IgD-negative memory B cell (primary cell): ENCODE results near the gene DRAXIN. TPM values are rescaled to one million over a fixed set of nuclear protein-coding genes. Genes with fewer than 3 reads are reported as not detected.

Source experiments
- H3K27ac Mint-ChIP-seq, 3 donors: one replicate each; pipeline ENCODE4 v1.8.0; 2020 to 2022; ENCODE audit warnings: mild to moderate bottlenecking in 3 of 3, mixed read lengths in 3 of 3, moderate library complexity in 1 of 3
- H3K27me3 Mint-ChIP-seq: one replicate; pipeline ENCODE4 v1.8.0; 2021; ENCODE audit warnings: mixed read lengths
- H3K36me3 Mint-ChIP-seq: one replicate; pipeline ENCODE4 v1.8.0; 2020; ENCODE audit warnings: mild to moderate bottlenecking, mixed read lengths
- H3K4me1 Mint-ChIP-seq, 3 donors: one replicate each; pipeline ENCODE4 v1.8.0; 2020 to 2022; ENCODE audit warnings: mixed read lengths in 3 of 3, mild to moderate bottlenecking in 1 of 3
- H3K4me3 Mint-ChIP-seq, 4 donors: one replicate each; pipeline ENCODE4 v1.8.0; 2020 to 2022; ENCODE audit warnings: mild to moderate bottlenecking in 4 of 4, mixed read lengths in 4 of 4, moderate library complexity in 3 of 4
- H3K9me3 Mint-ChIP-seq, 3 donors: one replicate each; pipeline ENCODE4 v1.8.0; 2020 to 2021; ENCODE audit warnings: mixed read lengths in 3 of 3, mild to moderate bottlenecking in 1 of 3
- polyA plus RNA-seq: library from polyadenylated mRNA; unstranded; fragments of 300-500 nt; fragmentation: Illumina TruSeq; gene quantifications from one replicate; pipeline ENCODE4 v1.2.3, GENCODE V29; 2021

The DRAXIN gene
- polyA plus RNA-seq, 1 donor from 2014 or later: 0.13 TPM

DNA sequence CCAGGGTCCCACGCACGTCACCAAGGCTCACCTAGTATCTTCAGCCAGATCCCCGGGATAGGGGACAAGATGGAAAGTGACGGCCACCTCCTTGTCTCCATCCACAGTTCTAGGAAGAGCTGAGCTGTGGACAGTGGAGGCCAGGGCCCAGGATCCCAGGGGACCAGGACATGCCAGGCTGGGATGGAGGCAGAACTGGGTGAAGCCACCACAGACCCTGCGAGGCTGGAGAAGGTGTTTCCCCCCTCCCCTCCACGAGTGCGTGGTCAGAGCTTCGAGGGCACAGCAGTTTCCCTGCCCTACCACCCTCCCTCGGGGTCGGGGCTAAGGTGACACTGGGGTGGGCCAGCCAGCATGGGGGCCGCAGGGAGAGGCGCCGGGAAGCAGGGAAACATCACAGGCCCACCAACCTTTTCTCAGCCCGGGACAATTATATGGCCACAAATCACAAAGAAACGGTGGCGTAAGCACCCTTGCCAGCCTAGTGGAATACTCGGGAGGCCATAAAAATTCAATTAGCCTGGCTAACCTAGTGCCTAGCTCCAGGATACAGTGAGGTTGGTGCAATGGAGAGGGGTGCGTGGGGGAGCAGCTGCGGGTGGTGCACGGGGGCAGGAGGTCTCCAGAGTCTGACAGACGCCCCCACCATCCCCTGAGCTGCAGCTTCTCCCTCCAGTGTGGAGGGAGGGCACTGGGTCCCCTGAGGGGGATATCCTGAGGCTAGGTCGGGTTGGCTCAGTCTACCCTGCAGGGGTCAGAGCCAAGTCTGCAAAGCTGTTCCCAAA, 13.4 kb downstream of the DRAXIN start:
- Mint-ChIP-seq H3K27me3 (peaks cover 13% of the 10 kb centered on the region), H3K9me3 (peaks cover 0 to 1% (median 0%) of the 10 kb centered on the region in 3 donors), H3K36me3 (no peaks in the 10 kb centered on the region), H3K4me1 (no peaks in the 10 kb centered on the region), H3K27ac (no peak overlapping the region), H3K4me3 (no peak overlapping the region)

DNA sequence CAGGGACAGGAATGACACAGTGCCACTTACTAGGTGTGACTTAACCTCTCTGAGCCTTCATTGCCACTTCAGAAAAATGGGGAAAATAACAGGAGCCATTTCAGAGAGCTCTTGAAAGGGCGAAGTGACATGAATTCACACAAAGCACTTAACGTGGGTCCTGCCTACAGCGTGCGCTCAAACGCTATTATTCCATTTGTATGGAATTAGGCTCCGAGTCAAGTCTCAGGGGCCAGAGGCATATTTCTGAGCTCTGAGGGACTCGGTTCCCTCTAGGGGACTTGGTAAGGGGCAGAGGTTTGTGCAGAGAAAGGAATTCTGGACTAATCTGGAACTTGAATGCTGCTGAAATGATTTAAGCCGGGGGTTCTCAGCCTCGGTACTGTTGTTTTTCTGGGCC, 14.1 kb downstream of the DRAXIN start:
- Mint-ChIP-seq H3K36me3 (no peaks in the 10 kb centered on the region), H3K27me3 (peaks cover 13% of the 10 kb centered on the region), H3K27ac (no peak overlapping the region), H3K4me1 (no peaks in the 10 kb centered on the region), H3K9me3 (peaks cover 0 to 2% (median 0%) of the 10 kb centered on the region in 3 donors), H3K4me3 (no peak overlapping the region)

DNA sequence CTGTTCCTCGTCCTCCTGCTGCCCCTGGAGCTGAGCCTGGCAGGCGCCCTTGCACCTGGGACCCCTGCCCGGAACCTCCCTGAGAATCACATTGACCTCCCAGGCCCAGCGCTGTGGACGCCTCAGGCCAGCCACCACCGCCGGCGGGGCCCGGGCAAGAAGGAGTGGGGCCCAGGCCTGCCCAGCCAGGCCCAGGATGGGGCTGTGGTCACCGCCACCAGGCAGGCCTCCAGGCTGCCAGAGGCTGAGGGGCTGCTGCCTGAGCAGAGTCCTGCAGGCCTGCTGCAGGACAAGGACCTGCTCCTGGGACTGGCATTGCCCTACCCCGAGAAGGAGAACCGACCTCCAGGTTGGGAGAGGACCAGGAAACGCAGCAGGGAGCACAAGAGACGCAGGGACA, 14.8 kb downstream of the DRAXIN start:
- no peak overlapping the region for H3K4me3 Mint-ChIP-seq
- no peak overlapping the region for H3K27ac Mint-ChIP-seq
- H3K9me3 Mint-ChIP-seq: peaks cover 0 to 2% (median 0%) of the 10 kb centered on the region in 3 donors
- H3K36me3 Mint-ChIP-seq: no peaks in the 10 kb centered on the region
- H3K27me3 Mint-ChIP-seq: peaks cover 13% of the 10 kb centered on the region
- H3K4me1 Mint-ChIP-seq: no peaks in the 10 kb centered on the region

DNA sequence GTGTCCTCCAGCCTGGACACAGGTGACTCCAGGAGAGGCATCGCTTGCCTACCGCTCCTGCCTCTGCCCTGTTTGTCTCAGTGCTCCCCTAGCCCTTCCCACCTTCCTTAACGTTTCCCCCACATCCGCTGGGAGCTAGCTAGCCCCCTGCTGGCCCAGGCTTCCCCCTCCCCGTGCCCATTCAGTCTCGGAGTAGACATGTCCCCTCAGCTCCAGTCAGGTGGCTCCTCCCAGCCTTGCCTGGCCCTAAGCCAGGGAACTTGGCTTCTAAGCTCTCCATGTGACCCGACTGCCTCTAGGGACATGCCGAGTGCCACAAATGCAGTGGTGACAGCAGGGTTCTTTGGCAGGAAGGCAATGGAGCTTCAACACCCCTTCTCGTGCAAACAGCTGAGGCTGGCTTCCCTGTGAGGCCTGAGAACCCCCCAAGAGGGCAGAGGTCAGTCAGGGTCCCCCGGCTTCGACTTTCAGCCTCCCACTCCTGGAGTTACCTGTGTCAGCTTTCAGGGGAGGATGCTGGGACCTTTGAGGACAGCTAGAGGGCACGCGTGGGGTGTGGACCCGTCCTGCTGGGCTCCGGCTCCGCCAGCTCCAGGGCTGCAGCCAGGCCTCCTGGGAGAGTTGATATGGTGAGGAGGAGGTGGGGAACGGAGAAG, 16.2 kb downstream of the DRAXIN start:
- no peak overlapping the region for H3K27ac Mint-ChIP-seq
- no peaks in the 10 kb centered on the region for H3K36me3 Mint-ChIP-seq
- peaks cover 13% of the 10 kb centered on the region for H3K27me3 Mint-ChIP-seq
- no peak overlapping the region for H3K4me3 Mint-ChIP-seq
- H3K4me1 Mint-ChIP-seq: no peaks in the 10 kb centered on the region
- H3K9me3 Mint-ChIP-seq: peaks cover 0 to 2% (median 0%) of the 10 kb centered on the region in 3 donors

DNA sequence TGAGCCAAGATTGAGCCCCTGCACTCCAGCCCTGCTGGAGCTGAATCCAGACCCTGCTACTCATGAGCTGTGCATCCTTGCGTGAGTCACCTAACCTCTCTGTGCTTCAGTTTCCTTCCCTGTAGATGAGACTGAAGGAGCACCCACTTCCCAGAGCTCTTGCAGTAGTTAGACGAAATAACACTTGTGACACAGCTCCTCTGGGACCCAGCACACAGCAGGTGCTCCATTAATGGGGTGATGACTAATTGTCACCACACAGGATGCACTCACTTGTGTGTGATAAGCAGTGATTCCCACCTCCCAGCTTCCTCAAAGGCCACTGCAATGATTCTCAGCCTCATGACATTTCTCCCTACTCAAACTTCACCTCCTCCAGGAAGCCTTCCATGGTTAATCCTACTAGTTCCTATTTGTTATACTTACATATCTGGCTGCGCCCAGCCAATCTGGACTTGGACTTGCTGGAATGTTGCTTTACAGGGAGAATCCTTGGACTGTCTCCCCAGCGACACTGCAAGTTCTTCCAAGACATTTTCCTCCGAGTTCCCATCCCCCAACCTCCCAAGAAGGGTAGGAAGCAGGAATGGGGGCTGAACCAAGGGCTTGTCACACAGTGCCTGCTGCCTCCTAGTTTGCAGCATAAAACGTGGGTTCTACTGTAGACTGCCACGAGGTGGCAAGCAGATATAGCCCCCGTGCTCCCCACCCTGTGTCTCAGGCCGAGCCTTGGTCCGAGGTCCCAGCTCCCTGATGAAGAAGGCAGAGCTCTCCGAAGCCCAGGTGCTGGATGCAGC, 17.2 kb downstream of the DRAXIN start:
- Mint-ChIP-seq H3K9me3 (peaks cover 0 to 2% (median 0%) of the 10 kb centered on the region in 3 donors), H3K27ac (no peak overlapping the region), H3K4me1 (no peaks in the 10 kb centered on the region), H3K4me3 (no peak overlapping the region), H3K36me3 (no peaks in the 10 kb centered on the region), H3K27me3 (peaks cover 8% of the 10 kb centered on the region)

DNA sequence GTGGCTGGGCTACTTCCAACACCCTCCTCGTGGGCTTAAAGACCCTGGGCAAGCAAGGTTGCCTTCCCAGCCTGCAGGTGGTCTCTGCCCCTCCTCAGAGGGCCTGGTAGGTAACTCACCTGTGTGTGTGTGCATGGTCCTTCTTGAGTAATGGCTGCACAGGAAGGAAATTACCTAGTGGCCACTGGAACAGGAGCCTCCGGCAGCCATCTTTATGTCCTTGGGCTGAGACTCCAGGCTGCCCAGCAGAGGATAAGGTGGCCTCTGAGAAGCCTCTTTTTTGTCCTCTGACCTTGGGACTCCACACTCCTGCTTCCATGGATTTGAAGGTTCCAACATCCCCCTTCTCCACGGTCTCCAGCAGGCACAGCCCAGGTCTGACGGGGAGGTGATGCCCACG, 20.0 kb downstream of the DRAXIN start:
- no peaks in the 10 kb centered on the region for H3K36me3 Mint-ChIP-seq
- H3K9me3 Mint-ChIP-seq: peaks cover 0 to 2% (median 0%) of the 10 kb centered on the region in 3 donors
- H3K4me1 Mint-ChIP-seq: peaks cover 0 to 3% (median 0%) of the 10 kb centered on the region in 3 donors
- H3K4me3 Mint-ChIP-seq: no peak overlapping the region
- H3K27me3 Mint-ChIP-seq: peaks cover 8% of the 10 kb centered on the region
- H3K27ac Mint-ChIP-seq: no peak overlapping the region

DNA sequence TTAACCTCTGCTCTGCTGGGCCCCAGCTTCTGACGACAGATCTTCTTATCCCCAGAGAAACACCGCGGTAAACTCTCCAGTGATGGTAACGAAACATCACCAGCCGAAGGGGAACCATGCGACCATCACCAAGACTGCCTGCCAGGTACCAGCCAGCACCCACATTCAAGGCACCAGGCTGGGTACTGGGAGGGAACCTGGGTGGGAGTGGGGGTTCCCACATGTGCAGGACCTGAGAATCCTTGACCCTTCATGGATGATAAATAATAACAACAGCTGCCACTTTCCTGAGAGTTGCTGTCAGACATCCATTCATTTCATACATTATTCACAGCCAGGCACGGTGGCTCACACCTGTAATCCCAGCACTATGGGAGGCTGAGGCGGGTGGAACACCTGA, 20.8 kb downstream of the DRAXIN start:
- Mint-ChIP-seq H3K36me3 (no peaks in the 10 kb centered on the region), H3K4me1 (peaks cover 0 to 3% (median 0%) of the 10 kb centered on the region in 3 donors), H3K27me3 (peaks cover 6% of the 10 kb centered on the region), H3K4me3 (no peak overlapping the region), H3K9me3 (peaks cover 0 to 2% (median 0%) of the 10 kb centered on the region in 3 donors), H3K27ac (no peak overlapping the region)

DNA sequence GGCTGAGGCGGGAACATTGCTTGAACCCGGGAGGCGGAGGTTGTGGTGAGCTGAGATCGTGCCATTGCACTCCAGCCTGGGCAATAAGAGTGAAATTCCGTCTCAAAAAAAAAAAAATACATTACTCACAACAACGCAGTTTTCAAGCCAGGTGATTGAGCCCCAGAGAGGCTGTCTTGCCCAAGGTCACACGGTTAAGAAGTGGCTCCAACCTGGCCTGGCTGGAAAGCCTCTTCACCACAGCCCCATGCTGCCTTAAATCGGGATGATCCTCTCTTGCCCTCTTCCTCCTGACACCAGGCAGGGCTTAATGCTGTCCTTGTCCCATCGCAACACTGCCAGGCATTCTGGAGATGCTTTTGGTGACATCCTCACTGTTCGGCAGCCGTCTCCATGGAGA, 21.6 kb downstream of the DRAXIN start:
- peaks cover 0 to 3% (median 0%) of the 10 kb centered on the region in 3 donors for H3K4me1 Mint-ChIP-seq
- H3K4me3 Mint-ChIP-seq: no peak overlapping the region
- no peaks in the 10 kb centered on the region for H3K36me3 Mint-ChIP-seq
- no peak overlapping the region for H3K27ac Mint-ChIP-seq
- H3K9me3 Mint-ChIP-seq: peaks cover 0 to 2% (median 0%) of the 10 kb centered on the region in 3 donors
- H3K27me3 Mint-ChIP-seq: peaks cover 6% of the 10 kb centered on the region

DNA sequence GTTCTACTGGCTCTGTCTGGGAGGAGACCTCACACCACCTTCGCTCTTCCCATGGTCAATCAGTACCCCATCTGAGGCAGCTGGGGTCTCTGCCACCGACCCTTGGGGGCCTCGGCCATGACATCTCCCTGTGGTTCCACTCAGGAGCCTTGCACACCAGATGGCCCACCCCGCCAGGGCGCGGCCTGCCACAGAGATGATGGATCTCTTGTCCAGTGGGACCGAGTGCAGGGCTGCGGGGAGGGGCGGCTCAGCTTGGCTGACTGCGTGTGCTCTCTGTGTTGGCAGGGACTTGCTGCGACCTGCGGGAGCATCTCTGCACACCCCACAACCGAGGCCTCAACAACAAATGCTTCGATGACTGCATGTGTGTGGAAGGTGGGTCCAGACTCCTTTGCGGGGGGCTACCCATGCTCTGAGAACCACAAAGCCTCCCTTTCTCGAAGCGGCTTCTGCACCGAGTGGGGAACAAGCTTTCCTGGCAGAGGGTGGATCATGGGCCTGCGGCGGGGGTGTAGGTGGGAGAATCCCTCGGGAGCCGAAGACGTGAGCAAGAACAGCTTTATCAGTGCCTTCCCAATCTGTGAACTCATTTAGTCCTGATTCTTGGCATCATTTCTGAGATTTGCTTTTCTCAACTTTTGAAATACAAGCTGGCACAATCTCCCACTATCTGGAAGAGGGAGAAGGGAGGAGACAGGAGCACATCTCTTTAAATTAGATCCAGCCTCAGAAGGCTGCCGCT, 23.5 kb downstream of the DRAXIN start:
- Mint-ChIP-seq H3K4me3 (no peak overlapping the region), H3K4me1 (peaks cover 6 to 10% (median 7%) of the 10 kb centered on the region in 3 donors), H3K9me3 (no peaks in the 10 kb centered on the region), H3K27me3 (no peaks in the 10 kb centered on the region), H3K27ac (peak overlapping the region in 1 of 3 donors; percentile 10), H3K36me3 (no peaks in the 10 kb centered on the region)

DNA sequence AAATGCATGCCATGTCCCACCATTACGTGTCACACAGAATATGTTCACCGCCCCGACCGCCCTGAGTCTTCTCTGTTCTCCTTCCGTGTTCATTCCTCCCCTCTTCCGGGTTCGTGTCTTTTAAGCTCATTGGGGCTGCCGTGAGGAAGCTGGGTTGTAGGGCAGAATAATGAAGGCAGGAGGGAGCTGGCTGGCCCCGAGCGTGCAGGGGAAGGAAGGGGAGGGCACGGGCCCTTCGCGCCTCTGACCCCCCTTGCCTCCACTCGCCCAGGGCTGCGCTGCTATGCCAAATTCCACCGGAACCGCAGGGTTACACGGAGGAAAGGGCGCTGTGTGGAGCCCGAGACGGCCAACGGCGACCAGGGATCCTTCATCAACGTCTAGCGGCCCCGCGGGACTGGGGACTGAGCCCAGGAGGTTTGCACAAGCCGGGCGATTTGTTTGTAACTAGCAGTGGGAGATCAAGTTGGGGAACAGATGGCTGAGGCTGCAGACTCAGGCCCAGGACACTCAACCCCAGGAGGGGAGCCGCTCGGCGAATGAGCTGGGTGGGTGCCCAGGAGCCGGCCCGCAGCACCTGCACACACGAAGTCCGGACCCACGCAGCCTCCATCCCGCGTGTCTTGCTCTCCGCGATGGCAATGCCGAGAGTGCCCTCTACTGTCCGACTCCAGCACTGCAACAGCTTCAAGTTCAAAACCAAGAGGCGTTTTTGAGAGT, 28.0 kb downstream of the DRAXIN start:
- no peaks in the 10 kb centered on the region for H3K36me3 Mint-ChIP-seq
- H3K4me3 Mint-ChIP-seq: peak overlapping the region; percentile 86 to 94 (median 91)
- H3K27ac Mint-ChIP-seq: peak overlapping the region; percentile 48 to 94 (median 81)
- H3K4me1 Mint-ChIP-seq: peaks cover 6 to 11% (median 7%) of the 10 kb centered on the region in 3 donors
- H3K27me3 Mint-ChIP-seq: no peaks in the 10 kb centered on the region
- no peaks in the 10 kb centered on the region for H3K9me3 Mint-ChIP-seq

DNA sequence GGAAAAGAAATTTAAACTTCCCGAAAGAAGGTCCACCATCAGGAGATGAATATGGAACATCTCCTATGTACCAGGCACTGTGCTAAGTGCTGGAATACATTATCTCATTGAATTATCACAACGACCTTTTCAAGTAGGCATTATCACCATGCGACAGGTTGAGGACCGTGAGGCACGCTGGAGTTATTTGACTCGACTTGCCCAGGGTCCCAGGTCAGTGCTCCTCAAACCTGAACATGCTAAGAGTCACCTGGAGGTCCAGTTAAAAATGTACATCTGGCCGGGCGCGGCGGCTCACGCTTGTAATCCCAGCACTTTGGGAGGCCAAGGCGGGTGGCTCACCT, 28.5 kb downstream of the DRAXIN start:
- H3K36me3 Mint-ChIP-seq: no peaks in the 10 kb centered on the region
- H3K4me3 Mint-ChIP-seq: peak overlapping the region in 3 of 4 donors; percentile 89 to 94 (median 93)
- H3K4me1 Mint-ChIP-seq: peaks cover 6 to 11% (median 7%) of the 10 kb centered on the region in 3 donors
- H3K9me3 Mint-ChIP-seq: no peaks in the 10 kb centered on the region
- peak overlapping the region; percentile 48 to 94 (median 81) for H3K27ac Mint-ChIP-seq
- H3K27me3 Mint-ChIP-seq: no peaks in the 10 kb centered on the region

DNA sequence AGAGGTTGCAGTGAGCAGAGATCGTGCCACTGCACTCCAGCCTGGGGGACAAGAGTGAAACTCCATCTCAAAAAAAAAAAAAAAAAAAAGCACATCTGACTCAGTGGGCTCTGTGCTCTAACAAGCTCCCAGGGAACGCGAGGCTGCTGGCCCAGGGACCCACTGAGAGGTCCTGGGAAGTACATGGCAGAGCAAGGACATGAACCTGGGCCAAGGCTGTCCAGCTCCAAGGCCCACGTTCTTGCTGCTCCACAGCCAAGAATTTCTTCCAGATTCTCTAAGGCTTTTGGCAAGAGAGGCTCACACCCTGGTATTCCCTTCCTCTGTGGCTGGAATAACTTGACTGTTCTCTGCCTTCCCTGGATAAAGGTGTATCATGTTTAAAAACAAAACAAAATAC, 29.0 kb downstream of the DRAXIN start:
- H3K36me3 Mint-ChIP-seq: no peaks in the 10 kb centered on the region
- H3K9me3 Mint-ChIP-seq: no peaks in the 10 kb centered on the region
- H3K4me1 Mint-ChIP-seq: peaks cover 7 to 14% (median 9%) of the 10 kb centered on the region in 3 donors
- H3K27me3 Mint-ChIP-seq: no peaks in the 10 kb centered on the region
- H3K27ac Mint-ChIP-seq: no peak overlapping the region
- peak overlapping the region in 1 of 4 donors; percentile 12 for H3K4me3 Mint-ChIP-seq

DNA sequence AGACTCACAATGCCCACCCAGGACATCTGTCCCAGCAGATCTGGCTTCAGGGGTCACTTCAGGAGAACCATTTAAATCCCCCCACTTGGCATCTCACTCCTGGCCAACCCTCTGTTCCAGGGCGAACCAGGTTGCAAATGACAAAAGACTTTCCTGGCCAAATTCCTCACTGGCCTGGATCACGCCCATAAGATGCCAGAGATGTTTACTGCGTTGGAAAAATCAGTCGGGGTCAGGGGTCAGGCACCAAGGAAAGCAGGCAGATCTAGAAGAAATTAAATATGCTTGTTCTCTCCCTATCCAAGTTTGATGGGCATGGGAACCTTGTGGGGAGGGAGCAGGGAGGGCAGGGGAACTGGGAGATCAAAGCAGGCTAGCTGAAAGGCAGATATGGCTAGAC, 29.8 kb downstream of the DRAXIN start:
- H3K36me3 Mint-ChIP-seq: no peaks in the 10 kb centered on the region
- peaks cover 9 to 17% (median 11%) of the 10 kb centered on the region in 3 donors for H3K4me1 Mint-ChIP-seq
- H3K27ac Mint-ChIP-seq: no peak overlapping the region
- no peaks in the 10 kb centered on the region for H3K9me3 Mint-ChIP-seq
- no peaks in the 10 kb centered on the region for H3K27me3 Mint-ChIP-seq
- peak overlapping the region in 1 of 4 donors; percentile 12 for H3K4me3 Mint-ChIP-seq

DNA sequence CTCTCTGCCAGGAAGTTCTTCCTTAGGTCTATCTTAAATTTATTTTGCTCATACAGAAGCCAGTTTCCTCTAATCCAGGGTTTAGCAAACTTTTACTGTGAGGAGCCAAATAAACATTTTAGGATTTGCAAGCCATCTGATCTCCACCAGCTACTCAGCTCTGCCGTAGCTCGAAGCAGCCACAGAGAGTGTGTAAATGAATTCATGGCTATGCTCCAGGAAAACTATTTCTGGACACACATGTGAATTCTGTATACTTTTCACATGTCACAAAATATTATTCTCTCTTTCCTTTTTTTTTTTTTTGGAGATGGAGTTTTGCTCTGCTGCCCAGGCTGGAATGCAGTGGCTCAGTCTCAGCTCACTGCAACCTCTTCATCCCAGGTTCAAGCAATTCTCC, 31.0 kb downstream of the DRAXIN start:
- Mint-ChIP-seq H3K4me1 (peaks cover 9 to 17% (median 11%) of the 10 kb centered on the region in 3 donors), H3K4me3 (no peak overlapping the region), H3K27ac (no peak overlapping the region), H3K9me3 (no peaks in the 10 kb centered on the region), H3K27me3 (no peaks in the 10 kb centered on the region), H3K36me3 (no peaks in the 10 kb centered on the region)
